SK-N-SH treated with all-trans-retinoic acid at 6 μM for 48 hours (cell line): ENCODE data around the gene TUBA4A.

ENCODE experiments used
- ATAC-seq: fragments of 200-7000 bp; cut with Tn5 transposase; 3 replicates; pipeline ENCODE4 v1.9.1; 2020; ENCODE audit warnings: mild to moderate bottlenecking, moderate library complexity
- ARNTL ChIP-seq: fragments of 450-650 bp; formaldehyde crosslinking; IDR thresholded peaks from 2 replicates; pipeline ENCODE4 v1.5.0; 2020; ENCODE audit warnings: low read depth, mild to moderate bottlenecking, moderate library complexity, borderline replicate concordance
- BACH2 ChIP-seq: fragments of 250-450 bp; sonication (Bioruptor Pico); IDR thresholded peaks from 2 replicates; pipeline ENCODE4 v1.9.0; 2021; ENCODE audit warnings: mild to moderate bottlenecking, borderline replicate concordance
- CREB5 ChIP-seq: fragments of 250-450 bp; sonication (Bioruptor Pico); IDR thresholded peaks from 2 replicates; pipeline ENCODE4 v1.5.1; 2020; ENCODE audit warnings: low read depth, mild to moderate bottlenecking, moderate library complexity
- CSDC2 ChIP-seq: fragments of 250-450 bp; sonication (Bioruptor Pico); IDR thresholded peaks from 2 replicates; pipeline ENCODE4 v1.5.0; 2020; ENCODE audit warnings: mild to moderate bottlenecking, moderate library complexity
- CSRNP3 ChIP-seq: fragments of 250-450 bp; sonication (Bioruptor Pico); IDR thresholded peaks from 2 replicates; pipeline ENCODE4 v1.5.1; 2021; ENCODE audit warnings: mild to moderate bottlenecking, moderate library complexity
- ESRRG ChIP-seq: fragments of 250-450 bp; sonication (Bioruptor Pico); IDR thresholded peaks from 2 replicates; pipeline ENCODE4 v1.6.1; 2021; ENCODE audit warnings: mild to moderate bottlenecking
- GLIS3 ChIP-seq: fragments of 250-450 bp; sonication (Bioruptor Pico); IDR thresholded peaks from 2 replicates; pipeline ENCODE4 v1.5.0; 2020; ENCODE audit warnings: mild to moderate bottlenecking, moderate library complexity
- ISL1 ChIP-seq: fragments of 250-450 bp; sonication (Bioruptor Pico); IDR thresholded peaks from 2 replicates; pipeline ENCODE4 v2.1.2; 2022; ENCODE audit warnings: mild to moderate bottlenecking, moderate library complexity
- OSR1 ChIP-seq: fragments of 250-450 bp; sonication (Bioruptor Pico); IDR thresholded peaks from 2 replicates; pipeline ENCODE4 v1.8.0; 2022; ENCODE audit warnings: moderate library complexity, mild to moderate bottlenecking, inconsistent platforms
- PATZ1 ChIP-seq: fragments of 250-450 bp; sonication (Bioruptor Pico); IDR thresholded peaks from 2 replicates; pipeline ENCODE4 v1.8.0; 2020; ENCODE audit warnings: mild to moderate bottlenecking, moderate library complexity, borderline replicate concordance
- POU6F1 ChIP-seq: fragments of 250-450 bp; sonication (Bioruptor Pico); IDR thresholded peaks from 2 replicates; pipeline ENCODE4 v1.8.0; 2021; ENCODE audit warnings: low read depth, mild to moderate bottlenecking, moderate library complexity, borderline replicate concordance
- PPARA ChIP-seq: fragments of 250-450 bp; sonication (Bioruptor Pico); IDR thresholded peaks from 2 replicates; pipeline ENCODE4 v1.5.0; 2020; ENCODE audit warnings: mild to moderate bottlenecking, borderline replicate concordance
- RARB ChIP-seq: fragments of 250-450 bp; sonication (Bioruptor Pico); IDR thresholded peaks from 2 replicates; pipeline ENCODE4 v1.8.0; 2021; ENCODE audit warnings: mild to moderate bottlenecking, moderate library complexity
- SNAI2 ChIP-seq: fragments of 250-450 bp; sonication (Bioruptor Pico); IDR thresholded peaks from 2 replicates; pipeline ENCODE4 v1.5.0; 2020; ENCODE audit warnings: mild to moderate bottlenecking, moderate library complexity
- TCF4 ChIP-seq: fragments of 250-450 bp; sonication (Bioruptor Pico); IDR thresholded peaks from 2 replicates; pipeline ENCODE4 v1.8.0; 2021; ENCODE audit warnings: mild to moderate bottlenecking, moderate library complexity, borderline replicate concordance
- TOX ChIP-seq: fragments of 250-450 bp; sonication (Bioruptor Pico); IDR thresholded peaks from 2 replicates; pipeline ENCODE4 v1.8.0; 2021; ENCODE audit warnings: mild to moderate bottlenecking, moderate library complexity, borderline replicate concordance
- TSHZ2 ChIP-seq: fragments of 250-450 bp; sonication (Bioruptor Pico); IDR thresholded peaks from 2 replicates; pipeline ENCODE4 v1.5.0; 2020; ENCODE audit warnings: mild to moderate bottlenecking, moderate library complexity
- ZC3H10 ChIP-seq: fragments of 250-450 bp; sonication (Bioruptor Pico); IDR thresholded peaks from 2 replicates; pipeline ENCODE4 v1.5.1; 2021; ENCODE audit warnings: mild to moderate bottlenecking, moderate library complexity
- ZFP3 ChIP-seq: fragments of 250-450 bp; sonication (Bioruptor Pico); IDR thresholded peaks from 2 replicates; pipeline ENCODE4 v1.5.0; 2020; ENCODE audit warnings: mild to moderate bottlenecking, moderate library complexity
- ZNF565 ChIP-seq: fragments of 450-650 bp; formaldehyde crosslinking; conservative IDR thresholded peaks from 2 replicates; pipeline ENCODE4 v1.5.0; 2020; ENCODE audit warnings: low read depth, mild to moderate bottlenecking, moderate library complexity
- ZNF70 ChIP-seq: fragments of 450-650 bp; formaldehyde crosslinking; IDR thresholded peaks from 2 replicates; pipeline ENCODE4 v1.5.0; 2020; ENCODE audit warnings: mild to moderate bottlenecking, moderate library complexity
- ZNF8 ChIP-seq: fragments of 450-650 bp; formaldehyde crosslinking; IDR thresholded peaks from 2 replicates; pipeline ENCODE4 v1.5.0; 2020; ENCODE audit warnings: mild to moderate bottlenecking, moderate library complexity

Gene TUBA4A

GRCh38 chr2:219253753-219254589, at the start of gene TUBA4A:
TUBA4A (minus strand) TSS chr2:219253918; CDS start chr2:219253858, 60 bp downstream.
- ATAC-seq = peak; percentile 73
- TF ChIP-seq ARNTL (CRISPR knock-in tag) (no peak), ZNF70 (CRISPR knock-in tag) (no peak), TOX (CRISPR knock-in tag) (no peak), POU6F1 (CRISPR knock-in tag) (no peak), CSRNP3 (CRISPR knock-in tag) (no peak)
- TF ChIP-seq, all 23 proteins: peak for 0

GRCh38 chr2:219302412-219302968, 48.8 kb upstream of the TUBA4A start:
- ATAC-seq = no peak
- no peak for TF ChIP-seq CSRNP3 (CRISPR knock-in tag)
- TF ChIP-seq GLIS3 (CRISPR knock-in tag) = no peak
- TF ChIP-seq ZNF70 (CRISPR knock-in tag) = no peak
- TF ChIP-seq BACH2 = no peak
- no peak for TF ChIP-seq ESRRG (CRISPR knock-in tag)
- no peak for TF ChIP-seq TSHZ2
- no peak for TF ChIP-seq OSR1 (CRISPR knock-in tag)

GRCh38 chr2:219300022-219300421, 46.3 kb upstream of the TUBA4A start:
- no peak for TF ChIP-seq ZNF565
- no peak for TF ChIP-seq BACH2
- TF ChIP-seq ZFP3 = no peak
- TF ChIP-seq PPARA (CRISPR knock-in tag) = no peak
- TF ChIP-seq PATZ1 (CRISPR knock-in tag) = no peak
- TF ChIP-seq ZC3H10 (CRISPR knock-in tag) = no peak
- TF ChIP-seq TOX (CRISPR knock-in tag) = no peak
- TF ChIP-seq ISL1 = no peak
- TF ChIP-seq ZNF70 (CRISPR knock-in tag) = no peak
- TF ChIP-seq SNAI2 (CRISPR knock-in tag) = no peak
- no peak for TF ChIP-seq RARB (CRISPR knock-in tag)
- TF ChIP-seq CSDC2 (CRISPR knock-in tag) = no peak
- TF ChIP-seq POU6F1 (CRISPR knock-in tag) = no peak
- TF ChIP-seq TCF4 = no peak
- no peak for TF ChIP-seq OSR1 (CRISPR knock-in tag)
- TF ChIP-seq GLIS3 (CRISPR knock-in tag) = no peak
- TF ChIP-seq CREB5 (CRISPR knock-in tag) = no peak
- no peak for TF ChIP-seq ZNF8
- ATAC-seq = no peak
